Epithelial cell of prostate (primary cell): ENCODE data around the gene THRB.

ENCODE experiments used
- DNase-seq: peaks from one replicate; pipeline ENCODE4 v3.0.0-alpha.2; 2011; ENCODE audit warnings: low read depth, low spot score
- H3K27ac ChIP-seq: fragments of 450-650 bp; 2 replicates; pipeline ENCODE4 v1.5.1; 2017; ENCODE audit warnings: mild to moderate bottlenecking

Gene THRB

DNA sequence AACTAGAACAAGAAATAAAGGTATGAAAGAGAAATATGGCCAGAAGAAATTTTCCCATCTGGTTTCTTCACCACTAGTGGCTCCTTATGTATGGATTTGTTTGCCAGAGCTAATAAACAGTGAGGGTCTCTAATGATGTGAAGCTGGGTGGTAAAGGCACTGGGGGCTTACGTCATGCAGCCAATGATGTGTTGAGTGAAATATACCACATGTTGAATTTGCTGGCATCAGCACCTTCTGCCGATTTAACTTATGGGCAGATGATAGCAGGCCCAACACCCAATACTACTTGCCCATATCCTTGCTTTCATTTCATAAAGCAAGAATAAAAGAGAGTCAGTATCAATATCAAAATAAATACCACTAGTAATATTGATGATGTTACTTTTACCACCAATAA is 133.0 kb downstream of the THRB start:
- H3K27ac ChIP-seq, result no peak overlapping the region
- DNase-seq, result no peak

DNA sequence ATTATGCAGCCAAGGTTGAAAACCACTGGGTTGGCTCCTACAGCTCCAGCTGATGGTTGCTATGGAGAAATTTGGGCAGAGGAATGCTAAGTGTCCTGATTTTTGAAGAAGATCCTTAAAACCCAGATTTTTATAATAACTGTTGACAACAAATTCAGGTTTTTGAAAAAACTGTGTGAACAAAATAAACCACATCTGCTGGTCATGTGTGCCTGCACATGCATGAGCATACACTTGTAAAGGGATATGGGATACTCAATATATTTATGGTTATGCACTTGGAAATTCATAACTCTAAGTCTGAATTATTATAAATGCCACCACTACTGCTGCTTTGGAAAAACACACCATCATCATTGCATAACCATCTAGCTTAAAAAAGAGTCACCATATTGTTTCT is 133.7 kb downstream of the THRB start:
- H3K27ac ChIP-seq, result no peak overlapping the region
- DNase-seq, result no peak

GRCh38 chr3:24359645-24360462 is 134.8 kb downstream of the THRB start:
- DNase-seq, result no peak
- no peak overlapping the region for H3K27ac ChIP-seq

DNA sequence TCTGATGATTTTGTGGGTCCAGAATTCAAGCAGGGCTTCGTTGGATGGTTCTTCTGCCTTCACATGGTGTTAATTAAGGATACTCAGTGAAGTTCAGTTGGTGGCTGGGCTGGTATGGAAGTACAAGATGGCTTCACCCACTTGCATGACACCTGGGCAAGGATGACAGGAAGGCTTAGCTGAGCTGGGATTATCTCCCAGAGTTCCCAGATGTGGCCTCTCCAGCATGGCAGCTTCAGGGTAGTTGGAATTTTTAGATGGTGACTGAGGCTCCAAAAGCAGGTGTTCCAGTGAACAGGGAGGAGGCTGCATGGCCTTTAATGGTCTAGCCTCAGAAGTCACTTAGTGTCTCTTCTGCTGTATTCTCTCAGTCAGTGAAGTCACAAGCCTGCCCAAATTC is 135.5 kb downstream of the THRB start:
- H3K27ac ChIP-seq, result no peak overlapping the region
- DNase-seq, result no peak

GRCh38 chr3:24357635-24358034 is 137.0 kb downstream of the THRB start:
- no peak overlapping the region for H3K27ac ChIP-seq
- DNase-seq, result no peak

GRCh38 chr3:24355806-24356205 is 138.8 kb downstream of the THRB start:
- DNase-seq, result no peak
- H3K27ac ChIP-seq, result no peak overlapping the region

GRCh38 chr3:24354230-24354629 is 140.4 kb downstream of the THRB start:
- DNase-seq, result no peak
- H3K27ac ChIP-seq, result no peak overlapping the region

- no peak overlapping the region for H3K27ac ChIP-seq
- no peak for DNase-seq
Observed at GRCh38 chr3:24352893-24353553, 141.6 kb downstream of the THRB start.

DNA sequence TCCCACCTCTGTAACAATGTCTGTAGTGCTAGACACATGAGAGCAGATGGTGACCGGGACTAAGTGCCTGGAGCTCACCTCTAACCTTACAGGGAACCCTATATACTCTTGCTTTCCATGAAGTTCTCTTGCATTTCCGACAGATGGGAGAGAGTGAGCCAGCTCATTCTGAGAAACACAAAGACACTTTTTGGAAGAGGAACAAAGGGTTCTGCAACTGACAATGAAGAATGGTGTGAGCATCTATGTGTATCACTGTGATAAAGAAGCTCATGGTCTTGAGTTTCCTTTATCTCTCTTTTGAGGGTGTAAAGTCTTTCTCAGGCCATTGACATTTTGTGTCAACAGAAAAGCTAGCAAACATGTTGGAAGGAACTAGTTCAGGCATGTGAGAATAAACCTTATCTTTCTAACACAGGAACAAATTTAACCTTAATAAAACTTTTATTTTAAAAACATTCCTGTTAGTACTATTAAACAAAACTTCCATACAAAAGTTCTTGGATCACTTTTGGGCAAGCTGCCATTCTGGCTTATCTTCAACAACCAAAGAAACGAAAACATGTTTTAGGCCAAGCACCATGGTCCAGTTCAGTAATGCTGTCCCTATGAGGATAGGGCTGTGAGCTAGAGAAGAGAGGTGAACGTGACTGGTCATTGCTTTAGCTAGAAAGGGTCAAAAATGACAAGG is 142.7 kb downstream of the THRB start:
- DNase-seq, result no peak
- no peak overlapping the region for H3K27ac ChIP-seq

GRCh38 chr3:24349367-24350019 is 145.2 kb downstream of the THRB start:
- no peak overlapping the region for H3K27ac ChIP-seq
- DNase-seq, result no peak

GRCh38 chr3:24348348-24348747 is 146.3 kb downstream of the THRB start:
- no peak for DNase-seq

GRCh38 chr3:24344784-24345439 is 149.7 kb downstream of the THRB start:
- no peak overlapping the region for H3K27ac ChIP-seq
- no peak for DNase-seq

More at GRCh38 chr3:24348348-24348747, 146.3 kb downstream of the THRB start:
- H3K27ac ChIP-seq, result no peak overlapping the region

GRCh38 chr3:24343084-24343783 is 151.4 kb downstream of the THRB start:
- peak; percentile 55 for DNase-seq
- H3K27ac ChIP-seq, result no peak overlapping the region

DNA sequence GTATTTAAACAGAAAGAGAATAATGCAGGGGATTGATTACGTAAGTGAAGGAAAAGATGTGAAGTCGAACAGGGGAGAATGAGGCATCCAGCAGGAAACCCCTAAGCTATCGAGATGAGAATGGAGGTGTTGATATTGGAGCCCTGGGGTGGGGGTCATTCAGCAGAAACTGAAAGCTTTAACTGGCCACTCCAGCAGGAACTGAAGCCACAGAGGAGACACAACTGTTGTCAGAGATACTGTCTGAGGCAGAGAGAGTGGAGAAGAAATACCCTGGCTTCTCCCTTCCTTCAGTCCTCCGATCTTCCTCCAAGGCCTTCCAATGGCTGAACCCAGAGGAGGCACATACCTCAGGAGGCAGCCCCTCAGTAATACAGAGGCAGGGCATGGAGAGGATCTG is 152.4 kb downstream of the THRB start:
- no peak for DNase-seq
- H3K27ac ChIP-seq, result no peak overlapping the region

DNA sequence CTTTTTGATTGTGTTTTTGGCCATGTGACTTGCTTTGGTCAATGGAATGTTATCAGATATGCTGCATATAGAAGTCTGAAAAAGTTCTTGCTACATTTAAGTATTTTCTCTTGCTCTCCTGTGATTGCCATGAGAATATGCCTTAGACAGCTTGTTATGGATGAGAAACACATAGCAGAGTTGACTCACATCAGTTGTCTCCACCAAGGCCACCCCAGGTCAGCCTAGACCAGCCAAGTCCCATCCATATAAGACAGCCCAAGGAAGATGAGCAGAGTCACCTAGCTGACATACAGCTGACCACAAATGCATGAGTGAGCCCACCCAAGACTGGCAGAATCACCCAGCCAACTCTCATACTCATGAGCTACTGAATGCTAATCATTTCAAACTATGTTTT is 153.0 kb downstream of the THRB start:
- no peak overlapping the region for H3K27ac ChIP-seq
- DNase-seq, result no peak

GRCh38 chr3:24340966-24341365 is 153.7 kb downstream of the THRB start:
- no peak for DNase-seq
- no peak overlapping the region for H3K27ac ChIP-seq

GRCh38 chr3:24340161-24340560 is 154.5 kb downstream of the THRB start:
- no peak for DNase-seq
- no peak overlapping the region for H3K27ac ChIP-seq

DNA sequence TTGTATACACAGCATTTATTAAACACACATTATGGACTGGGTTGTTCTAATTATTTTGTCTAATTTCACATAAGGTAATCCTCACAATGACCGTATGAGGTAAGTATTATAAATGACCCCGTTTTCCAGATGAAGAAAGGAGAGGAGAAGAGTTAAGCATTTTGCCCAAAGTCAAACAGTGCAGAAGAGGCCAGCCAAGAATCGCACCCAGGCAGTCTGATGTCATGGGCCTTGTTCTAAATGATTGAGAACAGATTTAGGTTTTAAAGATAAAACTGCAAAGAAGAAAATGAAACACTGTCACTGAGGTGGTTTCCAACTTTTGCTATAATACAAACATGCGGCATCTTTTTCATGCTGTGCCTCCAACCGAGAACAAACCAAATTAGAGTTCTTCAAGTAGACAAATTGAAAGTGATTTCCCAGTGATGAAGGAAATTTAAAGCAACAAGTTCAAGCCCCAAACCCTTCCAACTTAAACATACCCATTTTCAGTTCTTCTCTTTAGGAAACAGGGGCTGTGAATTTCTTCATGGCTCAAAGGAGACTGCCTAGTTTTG is 155.3 kb downstream of the THRB start:
- no peak overlapping the region for H3K27ac ChIP-seq
- DNase-seq, result no peak

- H3K27ac ChIP-seq, result no peak overlapping the region
- no peak for DNase-seq
Observed at GRCh38 chr3:24338409-24339130, 156.1 kb downstream of the THRB start.
